ENCODE results near the gene CDKAL1. TPM values are rescaled to one million over a fixed set of nuclear protein-coding genes. Genes with fewer than 3 reads are reported as not detected.
"Not testable (repeated sequence)": the region's sequence is repeated elsewhere in the genome, so short reads cannot be mapped to it uniquely, and the experiment has no call there.

CDKAL1 gene
- total and polyA plus RNA-seq, 4 donors = 2.0 to 12.9 (median 6.7) TPM

DNA sequence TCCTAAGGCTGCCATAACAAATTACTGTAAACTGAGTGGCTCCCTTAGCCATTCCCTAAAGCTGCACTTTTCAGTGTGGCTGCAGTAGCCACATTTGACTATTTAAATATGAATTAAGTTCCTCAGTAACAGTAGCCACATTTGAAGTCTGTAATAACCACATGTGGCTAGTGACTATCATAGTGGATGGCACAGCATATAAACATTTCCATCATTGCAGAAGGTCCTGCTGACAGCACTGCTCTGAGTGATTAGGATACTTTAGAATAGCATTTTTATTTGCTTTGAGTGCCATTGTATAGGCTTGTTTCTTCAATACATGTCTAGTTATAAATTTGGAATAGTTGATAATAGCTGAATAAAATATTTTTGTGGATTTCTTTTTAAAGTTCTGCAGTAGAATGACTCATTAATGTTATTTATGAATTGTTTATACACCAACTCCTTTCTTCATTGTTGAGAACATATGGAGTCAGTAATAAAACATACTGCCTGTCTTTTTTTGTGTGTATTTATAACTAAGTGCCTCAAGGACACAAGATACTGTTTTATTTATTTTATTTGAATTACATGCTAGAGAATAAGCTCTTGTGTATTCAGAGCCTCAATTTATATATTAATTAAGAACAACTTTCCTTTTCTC, 217.2 kb downstream of the CDKAL1 start:
- Histone ChIP-seq H3K9me3 (ENCODE audit: control insufficient read depth in 4 of 4, low read length in 3 of 4) (no peaks in the 10 kb centered on the region), H3K27ac (ENCODE audit: low read depth in 1 of 2, low read length in 2 of 2) (no peak overlapping the region), H3K9ac (ENCODE audit: low read depth in 1 of 2, low read length in 2 of 2) (no peak overlapping the region), H3K27me3 (ENCODE audit: control insufficient read depth in 4 of 4, insufficient read depth in 4 of 4, low read length in 3 of 4) (no peaks in the 10 kb centered on the region), H3K4me3 (ENCODE audit: low read depth in 1 of 3, low read length in 3 of 3) (no peak overlapping the region), H3K4me1 (ENCODE audit: control insufficient read depth in 4 of 4, insufficient read depth in 4 of 4, low read length in 3 of 4) (no peaks in the 10 kb centered on the region), H3K36me3 (ENCODE audit: control insufficient read depth in 4 of 4, insufficient read depth in 3 of 4, low read depth in 1 of 4, low read length in 3 of 4) (no peaks in the 10 kb centered on the region)
- DNase-seq (ENCODE audit: low spot score) = no peak
- TF ChIP-seq JUND (IDR thresholded peaks at IDR 0.05) = no peak
- TF ChIP-seq, protein P1, sequence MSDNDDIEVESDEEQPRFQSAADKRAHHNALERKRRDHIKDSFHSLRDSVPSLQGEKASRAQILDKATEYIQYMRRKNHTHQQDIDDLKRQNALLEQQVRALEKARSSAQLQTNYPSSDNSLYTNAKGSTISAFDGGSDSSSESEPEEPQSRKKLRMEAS (IDR thresholded peaks at IDR 0.05) = no peak
- TF ChIP-seq YY1 (IDR thresholded peaks at IDR 0.05) = no peak
- no peak for TF ChIP-seq GABPA (IDR thresholded peaks at IDR 0.05 in 1 of 2, conservative IDR thresholded peaks at IDR 0.05 in 1 of 2)
- TF ChIP-seq RXRA (IDR thresholded peaks at IDR 0.05) = no peak
- no peak for TF ChIP-seq HNF4A (conservative IDR thresholded peaks at IDR 0.05)
- TF ChIP-seq FOXA2 (IDR thresholded peaks at IDR 0.05) = no peak
- no peak for TF ChIP-seq TAF1 (conservative IDR thresholded peaks at IDR 0.05)
- no peak for TF ChIP-seq ZBTB33 (IDR thresholded peaks at IDR 0.05)

DNA sequence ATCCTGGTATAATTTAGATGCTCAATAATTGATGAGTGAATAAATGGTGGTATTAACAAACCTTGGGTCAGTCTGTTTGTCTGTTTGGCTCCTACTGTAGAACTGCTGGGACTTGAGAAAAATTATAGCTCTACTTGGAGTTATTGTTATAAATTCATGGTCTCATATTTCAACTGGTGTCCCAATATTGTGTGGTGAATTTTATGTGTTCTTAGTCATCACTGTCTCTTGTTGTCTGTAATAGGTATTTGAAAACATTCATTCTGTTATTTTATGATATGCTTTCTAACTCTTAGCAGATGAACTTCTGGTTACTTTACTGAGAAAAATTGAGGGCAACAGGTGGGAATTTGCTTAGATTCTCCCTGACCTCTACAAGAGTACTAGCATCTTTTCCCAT, 221.4 kb downstream of the CDKAL1 start:
- DNase-seq (ENCODE audit: low spot score) = no peak
- H3K36me3 ChIP-seq (ENCODE audit: control insufficient read depth in 4 of 4, insufficient read depth in 3 of 4, low read depth in 1 of 4, low read length in 3 of 4) = no peaks in the 10 kb centered on the region
- H3K9ac ChIP-seq (ENCODE audit: low read depth in 1 of 2, low read length in 2 of 2) = no peak overlapping the region
- TF ChIP-seq EGR1 (IDR thresholded peaks at IDR 0.05; ENCODE audit: low read depth in 2 of 2) (no peak), GABPA (IDR thresholded peaks at IDR 0.05 in 1 of 2, conservative IDR thresholded peaks at IDR 0.05 in 1 of 2) (no peak), TAF1 (conservative IDR thresholded peaks at IDR 0.05) (no peak), FOXA2 (IDR thresholded peaks at IDR 0.05) (no peak), HNF4A (conservative IDR thresholded peaks at IDR 0.05) (no peak), RAD21 (IDR thresholded peaks at IDR 0.05) (no peak), ATF3 (IDR thresholded peaks at IDR 0.05) (no peak), ZBTB33 (IDR thresholded peaks at IDR 0.05) (no peak), YY1 (IDR thresholded peaks at IDR 0.05) (no peak), JUND (IDR thresholded peaks at IDR 0.05) (no peak), NR2F2 (IDR thresholded peaks at IDR 0.05) (no peak), SP1 (IDR thresholded peaks at IDR 0.05) (no peak)
- TF ChIP-seq, protein P1 (IDR thresholded peaks at IDR 0.05) = no peak
- no peaks in the 10 kb centered on the region for H3K27me3 ChIP-seq (ENCODE audit: control insufficient read depth in 4 of 4, insufficient read depth in 4 of 4, low read length in 3 of 4)
- H3K4me3 ChIP-seq (ENCODE audit: low read depth in 1 of 3, low read length in 3 of 3) = no peak overlapping the region
- no peaks in the 10 kb centered on the region for H3K4me1 ChIP-seq (ENCODE audit: control insufficient read depth in 4 of 4, insufficient read depth in 4 of 4, low read length in 3 of 4)
- no peak overlapping the region for H3K27ac ChIP-seq (ENCODE audit: low read depth in 1 of 2, low read length in 2 of 2)
- H3K9me3 ChIP-seq (ENCODE audit: control insufficient read depth in 4 of 4, low read length in 3 of 4) = no peaks in the 10 kb centered on the region

- not testable (repeated sequence) for DNase-seq (ENCODE audit: low spot score)
- 96% methylated on average over 2 of the region's 2 CpGs for WGBS
Observed at GRCh38 chr6:20756584-20757147, 222.4 kb downstream of the CDKAL1 start.

More at GRCh38 chr6:20756584-20757147, 222.4 kb downstream of the CDKAL1 start:
- H3K4me3 ChIP-seq (ENCODE audit: low read depth in 1 of 3, low read length in 3 of 3); H3K27me3 ChIP-seq (ENCODE audit: control insufficient read depth in 4 of 4, insufficient read depth in 4 of 4, low read length in 3 of 4); H3K36me3 ChIP-seq (ENCODE audit: control insufficient read depth in 4 of 4, insufficient read depth in 3 of 4, low read depth in 1 of 4, low read length in 3 of 4); H3K9ac ChIP-seq (ENCODE audit: low read depth in 1 of 2, low read length in 2 of 2); H3K27ac ChIP-seq (ENCODE audit: low read depth in 1 of 2, low read length in 2 of 2); H3K9me3 ChIP-seq (ENCODE audit: control insufficient read depth in 4 of 4, low read length in 3 of 4); H3K4me1 ChIP-seq (ENCODE audit: control insufficient read depth in 4 of 4, insufficient read depth in 4 of 4, low read length in 3 of 4): not testable (repeated sequence)

All from liver (tissue), 9 donors.